Measurements from ENCODE around the gene NOTCH1. TPM values are rescaled to one million over a fixed set of nuclear protein-coding genes. Genes with fewer than 3 reads are reported as not detected.

The NOTCH1 gene
- total and polyA plus RNA-seq, 2 of the 8 experiments (the other 6 are each of a cell fraction or from before 2014, with no cell fraction given), result 6.9 to 55.6 TPM

- Histone ChIP-seq H3K4ac (replicated peaks; ENCODE audit: insufficient read length, low read depth, low read length) (no peak overlapping the region), H3K4me1 (replicated peaks in 1 of 4; ENCODE audit: control insufficient read depth in 3 of 4, insufficient read depth in 4 of 4, low read length in 3 of 4) (no peaks in the 10 kb centered on the region), H3K18ac (ENCODE audit: extremely low read depth, low read length) (no peak overlapping the region), H2BK12ac (ENCODE audit: low read depth, low read length) (no peak overlapping the region), H3K79me1 (ENCODE audit: low read depth, low read length) (peaks cover 12% of the 10 kb centered on the region), H3K14ac (ENCODE audit: insufficient read length) (no peak overlapping the region), H3K56ac (replicated peaks; ENCODE audit: insufficient read length, low read depth, low read length) (no peak overlapping the region), H4K5ac (ENCODE audit: insufficient read length, low read depth, low read length) (no peak overlapping the region), H3K79me2 (ENCODE audit: control insufficient read depth in 1 of 2, insufficient read depth in 2 of 2, low read length in 2 of 2) (peaks cover 0 to 9% of the 10 kb centered on the region in 2 experiments; a peak in 2 of 4 replicates), H2BK5ac (ENCODE audit: low read depth, low read length) (no peak overlapping the region), H3K9me3 (ENCODE audit: insufficient read depth in 2 of 2, low read depth in 1 of 2, low read length in 1 of 2) (no peaks in the 10 kb centered on the region), H3K9ac (replicated peaks in 1 of 4; ENCODE audit: extremely low read depth in 1 of 4, low read depth in 3 of 4, low read length in 3 of 4) (no peak overlapping the region), H3K4me3 (ENCODE audit: extremely low read depth in 1 of 4, insufficient read depth in 2 of 4, low read depth in 3 of 4, low read length in 4 of 4) (no peak overlapping the region), H3K23ac (ENCODE audit: insufficient read length) (no peak overlapping the region), H2BK120ac (replicated peaks; ENCODE audit: low read depth, low read length) (no peak overlapping the region), H4K8ac (ENCODE audit: extremely low read depth, insufficient read depth, low read length) (no peak overlapping the region), H4K20me1 (replicated peaks in 1 of 2; ENCODE audit: control insufficient read depth in 1 of 2, insufficient read depth in 2 of 2, low read length in 2 of 2) (peaks cover 0 to 22% of the 10 kb centered on the region in 2 experiments), H2BK15ac (ENCODE audit: low read length) (no peak overlapping the region), H2AK5ac (ENCODE audit: low read depth, low read length) (no peak overlapping the region), H3K27ac (ENCODE audit: low read depth, low read length) (no peak overlapping the region), H2AFZ (ENCODE audit: low read length) (no peak overlapping the region), H2BK20ac (ENCODE audit: low read length) (no peak overlapping the region), H3K4me2 (ENCODE audit: insufficient read depth in 1 of 2, low read depth in 2 of 2, low read length in 2 of 2) (no peak overlapping the region), H4K91ac (replicated peaks; ENCODE audit: insufficient read length, low read length) (no peak overlapping the region), H3K36me3 (ENCODE audit: control insufficient read depth in 2 of 4, insufficient read depth in 4 of 4, low read length in 3 of 4) (peaks cover 3 to 55% (median 9%) of the 10 kb centered on the region in 4 experiments; a peak in 6 of 8 replicates), H3K23me2 (ENCODE audit: low read depth, low read length) (no peaks in the 10 kb centered on the region), H3K27me3 (replicated peaks in 1 of 4; ENCODE audit: control insufficient read depth in 3 of 4, extremely low read depth in 1 of 4, insufficient read depth in 3 of 4, low read length in 3 of 4) (no peaks in the 10 kb centered on the region)
- 96% methylated on average over 13 of the region's 20 CpGs; no CpG with 5 or more reads in 1 of the 2 experiments for WGBS, 2 experiments (ENCODE audit: extremely low coverage in 1 of 2, insufficient coverage in 1 of 2, insufficient read length in 1 of 2, insufficient replicate concordance in 2 of 2, low coverage in 1 of 2, low lambda C conversion rate in 2 of 2, missing lambda C conversion rate in 1 of 2)
- ChIA-PET POLR2A (ENCODE audit: partially characterized antibody) (interaction anchor here (0.9 to 1.2 kb wide), 4 partner anchors 13 to 29 kb away, joined by 3 to 4 read pairs (median 3); no protein-coding TSS in a partner anchor), CTCF (ENCODE audit: partially characterized antibody) (interaction anchor here (0.8 to 3.1 kb wide), 9 partner anchors 10 to 136 kb away, joined by 3 to 25 read pairs (median 6); no protein-coding TSS in a partner anchor)
- DNase-seq (ENCODE audit: low read depth in 1 of 2, low spot score in 2 of 2) (no peak), FAIRE-seq (no peak)
- TF ChIP-seq HDAC6 (IDR thresholded peaks at IDR 0.05; ENCODE audit: low read depth, low read length), result no peak
These were observed 25.8 kb downstream of the NOTCH1 start for GRCh38 chr9:136520053-136520540.
